Hematopoietic multipotent progenitor cell treated with erythropoietin and hydrocortisone succinate and interleukin-3 and kit ligand, for 8 days (in vitro differentiated cells): ENCODE results near the gene RSPO3.
A peak's percentile ranks its signal among the peaks of the same experiment; 100 is the strongest.

Experiments used
- DNase-seq: peaks from one replicate; pipeline ENCODE4 v3.0.0-alpha.2; 2015

The RSPO3 gene

GRCh38 chr6:127164036-127164435 lies 45.6 kb downstream of the RSPO3 start:
- DNase-seq, result no peak

GRCh38 chr6:127164565-127164964 lies 46.1 kb downstream of the RSPO3 start:
- no peak for DNase-seq

- DNase-seq, result no peak
These were observed 54.9 kb downstream of the RSPO3 start for GRCh38 chr6:127173156-127173940.

GRCh38 chr6:127176146-127176545 lies 57.7 kb downstream of the RSPO3 start:
- no peak for DNase-seq

- DNase-seq, result no peak
These were observed 58.8 kb downstream of the RSPO3 start for GRCh38 chr6:127177030-127177922.

- no peak for DNase-seq
These were observed 59.4 kb downstream of the RSPO3 start for GRCh38 chr6:127177923-127178231.

GRCh38 chr6:127178746-127179145 lies 60.3 kb downstream of the RSPO3 start:
- no peak for DNase-seq

GRCh38 chr6:127180426-127180825 lies 62.0 kb downstream of the RSPO3 start:
- no peak for DNase-seq

GRCh38 chr6:127182501-127182900 lies 64.0 kb downstream of the RSPO3 start:
- DNase-seq, result no peak

GRCh38 chr6:127185437-127185995 lies 67.0 kb downstream of the RSPO3 start:
- no peak for DNase-seq

GRCh38 chr6:127186889-127187288 lies 68.4 kb downstream of the RSPO3 start:
- DNase-seq, result peak; percentile 60

GRCh38 chr6:127188744-127189143 lies 70.3 kb downstream of the RSPO3 start:
- DNase-seq, result no peak

GRCh38 chr6:127190552-127190951 lies 72.1 kb downstream of the RSPO3 start:
- peak; percentile 26 for DNase-seq

GRCh38 chr6:127191716-127192115 lies 73.2 kb downstream of the RSPO3 start:
- no peak for DNase-seq

GRCh38 chr6:127192911-127193541 lies 74.6 kb downstream of the RSPO3 start:
- no peak for DNase-seq

GRCh38 chr6:127195833-127196232 lies 77.4 kb downstream of the RSPO3 start:
- DNase-seq, result no peak

GRCh38 chr6:127198549-127198948 lies 80.1 kb downstream of the RSPO3 start:
- DNase-seq, result no peak

- DNase-seq, result no peak
These were observed 81.0 kb downstream of the RSPO3 start for GRCh38 chr6:127199470-127199869.

- DNase-seq, result no peak
These were observed 81.6 kb downstream of the RSPO3 start for GRCh38 chr6:127200114-127200513.

- no peak for DNase-seq
These were observed 82.8 kb downstream of the RSPO3 start for GRCh38 chr6:127201321-127201720.

- no peak for DNase-seq
These were observed 84.2 kb downstream of the RSPO3 start for GRCh38 chr6:127202676-127203075.

GRCh38 chr6:127204281-127204680 lies 85.8 kb downstream of the RSPO3 start:
- no peak for DNase-seq

GRCh38 chr6:127205036-127205435 lies 86.6 kb downstream of the RSPO3 start:
- DNase-seq, result no peak
